K562 (cell line): ENCODE results near the gene TMC2. TPM values are rescaled to one million over a fixed set of nuclear protein-coding genes. Genes with fewer than 3 reads are reported as not detected.

ENCODE experiments used
- CBX3 ChIP-seq, 2 experiments: IDR thresholded peaks; 1 replicate in 1 of 2; 2 replicates in 1 of 2; pipeline ENCODE4 v1.6.1; 2012; ENCODE audit warnings: inconsistent platforms in 2 of 2, low read length in 2 of 2, borderline replicate concordance in 1 of 2, control low read depth in 1 of 2
- CREB3L1 ChIP-seq: fragments of 450-650 bp; IDR thresholded peaks from 2 replicates; pipeline ENCODE4 v1.6.1; 2014; ENCODE audit warnings: low read depth, mild to moderate bottlenecking, moderate library complexity, borderline replicate concordance
- DEAF1 ChIP-seq: fragments of 450-650 bp; formaldehyde crosslinking; IDR thresholded peaks from 2 replicates; pipeline ENCODE4 v1.4.0; 2020; ENCODE audit warnings: mild to moderate bottlenecking, moderate library complexity
- FOS ChIP-seq: IDR thresholded peaks from 3 replicates; pipeline ENCODE4 v1.6.1; 2011; ENCODE audit not compliant: insufficient read length; ENCODE audit errors: extremely low read depth
- FOXA3 ChIP-seq, 2 experiments: fragments of 450-650 bp in 1 of 2; sonication (generic) in 1 of 2; formaldehyde crosslinking; IDR thresholded peaks in 1 of 2; conservative IDR thresholded peaks in 1 of 2; 2 replicates each; pipeline versions ENCODE4 v1.4.0 to v1.8.0; 2020 to 2022; ENCODE audit warnings: mild to moderate bottlenecking in 2 of 2, missing genetic modification reagents in 1 of 2
- FUS ChIP-seq: fragments of 200-400 bp; formaldehyde crosslinking; optimal IDR thresholded peaks from 2 replicates; pipeline ENCODE3; 2017; ENCODE audit warnings: low read depth, low read length
- PURB ChIP-seq: sonication (generic); formaldehyde crosslinking; IDR thresholded peaks from 2 replicates; pipeline ENCODE4 v1.9.0; 2021; ENCODE audit warnings: low read depth, mild to moderate bottlenecking, missing genetic modification reagents
- ZFP36 ChIP-seq: fragments of 150-350 bp; IDR thresholded peaks from 2 replicates; pipeline ENCODE4 v1.6.1; 2018; ENCODE audit warnings: low read length, low read depth; ENCODE audit not compliant: partially characterized antibody
- ZNF197 ChIP-seq: fragments of 200-800 bp; sonication (Bioruptor generic); IDR thresholded peaks from 2 replicates; pipeline ENCODE4 v1.6.1; 2016; ENCODE audit warnings: low read depth, missing genetic modification characterization, missing compliant biosample characterization
- polyA plus RNA-seq, 8 experiments: library from polyadenylated mRNA; depleted of rRNA in 4 of 8; stranded (reverse) in 5 of 8; unstranded in 3 of 8; fragments of >200 nt; fragmentation: Nextera tagmentation in 2 of 8; fragmentation: Illumina TruSeq in 1 of 8; extraction: Ambion mirVana in 2 of 8; extraction: Trizol in 1 of 8; gene quantifications; 2 replicates each; pipeline versions ENCODE4 v1.2.1 to v1.2.3, GENCODE V29; 2011 to 2014; ENCODE audit warnings: inconsistent platforms in 1 of 8, missing spikeins in 1 of 8
- total RNA-seq, 7 experiments: library from RNA; depleted of rRNA in 6 of 7; stranded (reverse); fragments of >200 nt in 6 of 7; fragmentation: Illumina TruSeq in 2 of 7; extraction: Trizol in 2 of 7; gene quantifications; 2 replicates each; pipeline versions ENCODE4 v1.2.1 to v1.2.3, GENCODE V29; 2011 to 2021; ENCODE audit warnings: low replicate concordance in 1 of 7
- TF ChIP-seq, protein P1 (sequence below): fragments of 200-600 bp; sonication (generic); IDR thresholded peaks from one replicate; pipeline ENCODE4 v1.6.1; 2012; ENCODE audit warnings: mild to moderate bottlenecking, low read depth, low read length, inconsistent platforms

Gene TMC2
- total and polyA plus RNA-seq, 9 of the 15 experiments (the other 6 are each of a cell fraction or from before 2014, with no cell fraction given) = not detected

GRCh38 chr20:2575682-2576081 is 39.3 kb downstream of the TMC2 start (continued):
- TF ChIP-seq, protein P1, sequence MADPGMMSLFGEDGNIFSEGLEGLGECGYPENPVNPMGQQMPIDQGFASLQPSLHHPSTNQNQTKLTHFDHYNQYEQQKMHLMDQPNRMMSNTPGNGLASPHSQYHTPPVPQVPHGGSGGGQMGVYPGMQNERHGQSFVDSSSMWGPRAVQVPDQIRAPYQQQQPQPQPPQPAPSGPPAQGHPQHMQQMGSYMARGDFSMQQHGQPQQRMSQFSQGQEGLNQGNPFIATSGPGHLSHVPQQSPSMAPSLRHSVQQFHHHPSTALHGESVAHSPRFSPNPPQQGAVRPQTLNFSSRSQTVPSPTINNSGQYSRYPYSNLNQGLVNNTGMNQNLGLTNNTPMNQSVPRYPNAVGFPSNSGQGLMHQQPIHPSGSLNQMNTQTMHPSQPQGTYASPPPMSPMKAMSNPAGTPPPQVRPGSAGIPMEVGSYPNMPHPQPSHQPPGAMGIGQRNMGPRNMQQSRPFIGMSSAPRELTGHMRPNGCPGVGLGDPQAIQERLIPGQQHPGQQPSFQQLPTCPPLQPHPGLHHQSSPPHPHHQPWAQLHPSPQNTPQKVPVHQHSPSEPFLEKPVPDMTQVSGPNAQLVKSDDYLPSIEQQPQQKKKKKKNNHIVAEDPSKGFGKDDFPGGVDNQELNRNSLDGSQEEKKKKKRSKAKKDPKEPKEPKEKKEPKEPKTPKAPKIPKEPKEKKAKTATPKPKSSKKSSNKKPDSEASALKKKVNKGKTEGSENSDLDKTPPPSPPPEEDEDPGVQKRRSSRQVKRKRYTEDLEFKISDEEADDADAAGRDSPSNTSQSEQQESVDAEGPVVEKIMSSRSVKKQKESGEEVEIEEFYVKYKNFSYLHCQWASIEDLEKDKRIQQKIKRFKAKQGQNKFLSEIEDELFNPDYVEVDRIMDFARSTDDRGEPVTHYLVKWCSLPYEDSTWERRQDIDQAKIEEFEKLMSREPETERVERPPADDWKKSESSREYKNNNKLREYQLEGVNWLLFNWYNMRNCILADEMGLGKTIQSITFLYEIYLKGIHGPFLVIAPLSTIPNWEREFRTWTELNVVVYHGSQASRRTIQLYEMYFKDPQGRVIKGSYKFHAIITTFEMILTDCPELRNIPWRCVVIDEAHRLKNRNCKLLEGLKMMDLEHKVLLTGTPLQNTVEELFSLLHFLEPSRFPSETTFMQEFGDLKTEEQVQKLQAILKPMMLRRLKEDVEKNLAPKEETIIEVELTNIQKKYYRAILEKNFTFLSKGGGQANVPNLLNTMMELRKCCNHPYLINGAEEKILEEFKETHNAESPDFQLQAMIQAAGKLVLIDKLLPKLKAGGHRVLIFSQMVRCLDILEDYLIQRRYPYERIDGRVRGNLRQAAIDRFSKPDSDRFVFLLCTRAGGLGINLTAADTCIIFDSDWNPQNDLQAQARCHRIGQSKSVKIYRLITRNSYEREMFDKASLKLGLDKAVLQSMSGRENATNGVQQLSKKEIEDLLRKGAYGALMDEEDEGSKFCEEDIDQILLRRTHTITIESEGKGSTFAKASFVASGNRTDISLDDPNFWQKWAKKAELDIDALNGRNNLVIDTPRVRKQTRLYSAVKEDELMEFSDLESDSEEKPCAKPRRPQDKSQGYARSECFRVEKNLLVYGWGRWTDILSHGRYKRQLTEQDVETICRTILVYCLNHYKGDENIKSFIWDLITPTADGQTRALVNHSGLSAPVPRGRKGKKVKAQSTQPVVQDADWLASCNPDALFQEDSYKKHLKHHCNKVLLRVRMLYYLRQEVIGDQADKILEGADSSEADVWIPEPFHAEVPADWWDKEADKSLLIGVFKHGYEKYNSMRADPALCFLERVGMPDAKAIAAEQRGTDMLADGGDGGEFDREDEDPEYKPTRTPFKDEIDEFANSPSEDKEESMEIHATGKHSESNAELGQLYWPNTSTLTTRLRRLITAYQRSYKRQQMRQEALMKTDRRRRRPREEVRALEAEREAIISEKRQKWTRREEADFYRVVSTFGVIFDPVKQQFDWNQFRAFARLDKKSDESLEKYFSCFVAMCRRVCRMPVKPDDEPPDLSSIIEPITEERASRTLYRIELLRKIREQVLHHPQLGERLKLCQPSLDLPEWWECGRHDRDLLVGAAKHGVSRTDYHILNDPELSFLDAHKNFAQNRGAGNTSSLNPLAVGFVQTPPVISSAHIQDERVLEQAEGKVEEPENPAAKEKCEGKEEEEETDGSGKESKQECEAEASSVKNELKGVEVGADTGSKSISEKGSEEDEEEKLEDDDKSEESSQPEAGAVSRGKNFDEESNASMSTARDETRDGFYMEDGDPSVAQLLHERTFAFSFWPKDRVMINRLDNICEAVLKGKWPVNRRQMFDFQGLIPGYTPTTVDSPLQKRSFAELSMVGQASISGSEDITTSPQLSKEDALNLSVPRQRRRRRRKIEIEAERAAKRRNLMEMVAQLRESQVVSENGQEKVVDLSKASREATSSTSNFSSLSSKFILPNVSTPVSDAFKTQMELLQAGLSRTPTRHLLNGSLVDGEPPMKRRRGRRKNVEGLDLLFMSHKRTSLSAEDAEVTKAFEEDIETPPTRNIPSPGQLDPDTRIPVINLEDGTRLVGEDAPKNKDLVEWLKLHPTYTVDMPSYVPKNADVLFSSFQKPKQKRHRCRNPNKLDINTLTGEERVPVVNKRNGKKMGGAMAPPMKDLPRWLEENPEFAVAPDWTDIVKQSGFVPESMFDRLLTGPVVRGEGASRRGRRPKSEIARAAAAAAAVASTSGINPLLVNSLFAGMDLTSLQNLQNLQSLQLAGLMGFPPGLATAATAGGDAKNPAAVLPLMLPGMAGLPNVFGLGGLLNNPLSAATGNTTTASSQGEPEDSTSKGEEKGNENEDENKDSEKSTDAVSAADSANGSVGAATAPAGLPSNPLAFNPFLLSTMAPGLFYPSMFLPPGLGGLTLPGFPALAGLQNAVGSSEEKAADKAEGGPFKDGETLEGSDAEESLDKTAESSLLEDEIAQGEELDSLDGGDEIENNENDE = no peak
- TF ChIP-seq ZNF197 (no peak), ZFP36 (no peak), CBX3 (IDR thresholded peaks at IDR 0.05; ENCODE audit: borderline replicate concordance in 1 of 2, low read length in 2 of 2) (no peak), CREB3L1 (no peak), DEAF1 (CRISPR knock-in tag) (no peak), PURB (CRISPR knock-in tag) (no peak), FOXA3 (CRISPR knock-in tag; conservative IDR thresholded peaks at IDR 0.05 in 1 of 2, IDR thresholded peaks at IDR 0.05 in 1 of 2) (no peak), FUS (no peak), FOS (no peak)
